Tibial artery (tissue), 4 donors: ENCODE results near the gene ARTN.

Experiments
- DNase-seq, 2 donors: peaks; one replicate each; pipeline ENCODE4 v3.0.0-alpha.2; 2019
- H3K27ac ChIP-seq, 2 donors: fragments of 200-600 bp; sonication (generic) in 1 of 2; 1 replicate in 1 of 2; 2 replicates in 1 of 2; pipeline ENCODE4 v1.5.1; 2018 to 2019; ENCODE audit warnings: mild to moderate bottlenecking in 1 of 2
- H3K27me3 ChIP-seq, 2 donors: fragments of 200-600 bp; sonication (generic) in 1 of 2; one replicate each; pipeline versions ENCODE4 v1.5.1 to v1.6.0; 2016 to 2019
- H3K36me3 ChIP-seq, 3 donors: fragments of 200-600 bp; sonication (generic) in 2 of 3; one replicate each; pipeline ENCODE4 v1.5.1; 2016 to 2019; ENCODE audit warnings: mild to moderate bottlenecking in 2 of 3
- H3K4me1 ChIP-seq, 4 donors: fragments of 200-600 bp; sonication (generic) in 2 of 4; 1 replicate in 3 of 4; 2 replicates in 1 of 4; pipeline ENCODE4 v1.5.1; 2016 to 2019
- H3K4me3 ChIP-seq, 2 donors: fragments of 200-600 bp; sonication (generic) in 1 of 2; 1 replicate in 1 of 2; 2 replicates in 1 of 2; pipeline ENCODE4 v1.5.1; 2018 to 2019; ENCODE audit warnings: mild to moderate bottlenecking in 2 of 2
- H3K9me3 ChIP-seq, 3 donors: fragments of 200-600 bp; sonication (generic) in 1 of 3; one replicate each; pipeline ENCODE4 v1.5.1; 2016 to 2019
- intact Hi-C: fragments of 100-400 bp; cut with DNase I; formaldehyde crosslinking; loops from one replicate; pipeline ENCODE4 v1.15.0; 2023; ENCODE audit warnings: low total_unique reads
- TF ChIP-seq, protein P1 (sequence below), 2 experiments: fragments of 200-600 bp in 1 of 2; fragments of 450-650 bp in 1 of 2; IDR thresholded peaks; one replicate each; pipeline ENCODE4 v1.5.1; 2017 to 2019; ENCODE audit warnings: antibody characterized with exemption in 2 of 2, mild to moderate bottlenecking in 1 of 2, moderate library complexity in 1 of 2

Gene ARTN

DNA sequence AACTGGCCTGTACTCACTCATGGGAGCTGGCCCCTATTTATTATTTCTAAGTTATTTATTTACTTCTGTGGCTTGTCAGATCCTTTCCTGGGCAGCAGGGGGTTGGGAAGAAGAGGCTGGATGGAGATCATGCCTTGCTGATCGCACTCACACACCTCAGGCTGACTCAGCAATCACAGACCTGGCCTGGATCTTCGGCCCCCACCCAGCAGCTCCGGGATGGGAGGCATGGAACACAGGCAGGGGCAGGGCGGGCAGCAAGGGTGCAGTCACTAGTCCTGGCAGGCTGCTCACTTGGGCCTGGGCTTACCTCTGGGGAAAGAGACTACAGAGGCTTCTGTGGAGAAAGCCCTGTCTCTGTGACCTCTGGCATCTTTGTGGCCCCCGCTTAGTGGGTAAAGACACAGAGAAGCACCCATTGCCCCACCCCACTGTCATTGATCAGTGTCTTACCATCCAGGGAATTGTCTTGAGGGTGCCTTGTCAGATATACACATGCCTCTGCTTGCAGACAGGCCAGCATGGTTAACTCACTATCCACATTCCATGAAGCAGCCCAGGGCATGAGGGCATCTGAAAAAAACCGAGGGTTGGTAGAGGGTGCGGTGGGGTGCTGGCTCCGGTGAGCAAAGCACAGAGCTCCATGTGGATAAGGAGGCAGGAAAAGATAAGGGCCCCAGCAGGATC, 3.7 kb downstream of the ARTN start:
- no peak overlapping the region for H3K4me3 ChIP-seq
- intact Hi-C loops, result no loop called here
- TF ChIP-seq, protein P1, sequence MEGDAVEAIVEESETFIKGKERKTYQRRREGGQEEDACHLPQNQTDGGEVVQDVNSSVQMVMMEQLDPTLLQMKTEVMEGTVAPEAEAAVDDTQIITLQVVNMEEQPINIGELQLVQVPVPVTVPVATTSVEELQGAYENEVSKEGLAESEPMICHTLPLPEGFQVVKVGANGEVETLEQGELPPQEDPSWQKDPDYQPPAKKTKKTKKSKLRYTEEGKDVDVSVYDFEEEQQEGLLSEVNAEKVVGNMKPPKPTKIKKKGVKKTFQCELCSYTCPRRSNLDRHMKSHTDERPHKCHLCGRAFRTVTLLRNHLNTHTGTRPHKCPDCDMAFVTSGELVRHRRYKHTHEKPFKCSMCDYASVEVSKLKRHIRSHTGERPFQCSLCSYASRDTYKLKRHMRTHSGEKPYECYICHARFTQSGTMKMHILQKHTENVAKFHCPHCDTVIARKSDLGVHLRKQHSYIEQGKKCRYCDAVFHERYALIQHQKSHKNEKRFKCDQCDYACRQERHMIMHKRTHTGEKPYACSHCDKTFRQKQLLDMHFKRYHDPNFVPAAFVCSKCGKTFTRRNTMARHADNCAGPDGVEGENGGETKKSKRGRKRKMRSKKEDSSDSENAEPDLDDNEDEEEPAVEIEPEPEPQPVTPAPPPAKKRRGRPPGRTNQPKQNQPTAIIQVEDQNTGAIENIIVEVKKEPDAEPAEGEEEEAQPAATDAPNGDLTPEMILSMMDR (IDR thresholded peaks at IDR 0.05), result no peak
- no peak for DNase-seq
- H3K27me3 ChIP-seq, result peaks cover 0 to 13% of the 10 kb centered on the region in 2 donors
- no peak overlapping the region for H3K27ac ChIP-seq
- no peaks in the 10 kb centered on the region for H3K9me3 ChIP-seq
- H3K36me3 ChIP-seq, result no peaks in the 10 kb centered on the region
- H3K4me1 ChIP-seq, result peaks cover 0 to 41% (median 27%) of the 10 kb centered on the region in 4 donors

DNA sequence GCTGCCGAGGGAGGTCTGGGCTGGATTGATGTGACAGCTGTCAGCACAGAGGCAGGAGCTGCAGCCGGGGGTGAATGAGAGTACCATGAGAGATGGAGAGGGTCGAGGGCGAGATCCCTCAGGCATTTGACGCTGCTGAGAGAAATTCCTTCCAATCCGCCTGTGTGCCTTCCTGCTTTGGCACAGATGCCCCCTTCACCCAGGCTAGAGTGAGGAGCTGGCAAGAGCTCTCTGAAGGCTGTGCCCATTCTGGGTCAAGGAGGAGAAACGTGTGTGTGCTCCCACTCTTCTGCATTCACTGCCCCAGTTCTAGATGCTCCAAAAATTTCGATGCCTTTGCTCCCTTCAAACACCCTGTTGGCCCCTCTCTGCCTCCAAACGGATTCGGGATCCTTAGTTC, 4.8 kb downstream of the ARTN start:
- no peak overlapping the region for H3K27ac ChIP-seq
- intact Hi-C loops, result no loop called here

DNA sequence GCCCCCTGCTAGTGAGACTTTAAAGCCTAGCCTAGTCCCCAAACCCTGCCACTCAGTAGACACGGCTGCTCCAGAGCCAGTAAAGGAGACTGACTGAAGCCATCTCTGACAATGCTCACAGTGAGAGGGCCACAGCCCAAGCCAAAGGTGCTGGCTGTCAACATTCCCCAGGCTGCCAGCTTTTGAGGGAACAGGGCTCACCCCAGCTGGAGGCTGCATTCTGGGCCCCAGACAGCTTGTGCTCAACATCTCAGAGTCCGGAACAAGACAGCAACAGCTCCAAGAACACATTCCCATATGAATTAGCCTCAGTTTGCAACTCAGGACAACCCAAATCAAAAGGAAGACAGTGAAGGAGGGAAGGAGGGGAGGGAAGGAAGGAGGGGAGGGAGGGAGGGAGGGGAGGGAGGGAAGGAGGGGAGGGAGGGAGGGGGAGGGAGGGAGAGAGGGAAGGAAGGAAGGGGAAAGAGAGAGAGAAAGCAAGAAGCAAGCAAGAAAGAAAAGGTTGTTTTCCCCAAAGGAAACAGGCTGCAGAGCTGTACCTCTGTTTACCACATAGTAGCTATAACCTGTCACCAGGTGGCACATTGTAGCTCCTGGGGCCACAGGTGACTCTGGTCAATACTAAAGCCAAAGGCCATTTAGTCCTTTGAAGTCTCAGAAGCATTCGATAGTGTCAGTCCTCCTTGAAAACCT, 5.4 kb downstream of the ARTN start:
- Histone ChIP-seq H3K9me3 (no peaks in the 10 kb centered on the region), H3K4me1 (peaks cover 0 to 26% (median 15%) of the 10 kb centered on the region in 4 donors), H3K27ac (no peak overlapping the region), H3K36me3 (no peaks in the 10 kb centered on the region), H3K4me3 (no peak overlapping the region), H3K27me3 (peaks cover 0 to 7% of the 10 kb centered on the region in 2 donors)
- TF ChIP-seq, protein P1 (IDR thresholded peaks at IDR 0.05), result no peak
- intact Hi-C loops, result no loop called here
- DNase-seq, result no peak

More for the DNA sequence above, 4.8 kb downstream of the ARTN start:
- Histone ChIP-seq H3K36me3 (no peaks in the 10 kb centered on the region), H3K27me3 (peaks cover 0 to 13% of the 10 kb centered on the region in 2 donors), H3K4me1 (peaks cover 0 to 32% (median 21%) of the 10 kb centered on the region in 4 donors), H3K4me3 (no peak overlapping the region), H3K9me3 (no peaks in the 10 kb centered on the region)
- no peak for DNase-seq
- TF ChIP-seq, protein P1 (IDR thresholded peaks at IDR 0.05), result no peak

DNA sequence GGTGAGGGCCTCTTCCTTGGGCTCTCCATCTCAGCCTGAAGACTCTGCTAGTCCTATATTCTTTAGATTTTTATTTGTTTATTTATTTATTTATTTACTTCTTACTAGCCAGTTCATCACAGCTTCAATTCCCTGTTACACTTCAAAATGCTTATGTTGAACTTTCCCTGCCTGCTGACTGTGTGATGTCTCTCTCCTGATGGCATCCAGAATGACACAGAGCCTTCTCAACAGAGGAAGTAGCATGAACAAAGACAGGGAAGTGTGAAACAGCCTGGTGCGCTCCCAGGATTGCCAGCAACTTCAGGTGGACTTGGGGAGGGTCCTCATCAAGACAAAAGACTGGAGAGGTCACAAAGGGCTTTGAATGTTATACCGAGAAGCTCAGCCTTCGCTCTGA, 8.8 kb downstream of the ARTN start:
- Histone ChIP-seq H3K27ac (no peak overlapping the region), H3K9me3 (no peaks in the 10 kb centered on the region), H3K4me3 (no peak overlapping the region), H3K36me3 (no peaks in the 10 kb centered on the region), H3K27me3 (no peaks in the 10 kb centered on the region), H3K4me1 (peaks cover 0 to 24% (median 13%) of the 10 kb centered on the region in 4 donors)
- TF ChIP-seq, protein P1 (IDR thresholded peaks at IDR 0.05), result no peak
- intact Hi-C loops, result loop anchor here (10.0 kb wide), 1 partner anchor 92 kb away; the partner anchor contains the start of gene SLC6A9
- no peak for DNase-seq

DNA sequence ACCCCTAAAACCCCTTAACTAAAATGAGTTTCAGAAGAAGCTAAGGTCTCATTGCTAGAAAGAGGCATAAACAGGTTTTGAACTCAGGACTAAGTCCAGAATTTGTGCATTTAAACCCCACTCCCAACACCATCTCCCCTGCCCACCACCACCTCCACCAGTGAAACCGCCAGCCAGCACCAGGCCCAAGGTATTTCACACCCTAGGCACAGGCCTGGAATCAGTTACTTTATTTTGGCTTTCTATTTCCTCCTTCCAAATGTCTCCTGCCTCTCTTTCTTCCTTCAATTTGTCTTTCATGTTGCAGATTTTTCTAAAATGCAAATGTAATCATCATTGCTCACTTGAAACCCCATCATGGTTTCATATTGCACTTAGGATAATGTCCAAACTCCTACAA, 11.3 kb downstream of the ARTN start:
- Histone ChIP-seq H3K9me3 (no peaks in the 10 kb centered on the region), H3K4me1 (peaks cover 0 to 42% (median 29%) of the 10 kb centered on the region in 4 donors), H3K27me3 (no peaks in the 10 kb centered on the region), H3K4me3 (no peak overlapping the region), H3K36me3 (peaks cover 0 to 6% (median 4%) of the 10 kb centered on the region in 3 donors), H3K27ac (no peak overlapping the region)
- TF ChIP-seq, protein P1 (IDR thresholded peaks at IDR 0.05), result no peak
- DNase-seq, result peak in 1 of 2 donors; percentile 58
- intact Hi-C loops, result loop anchor here (10.0 kb wide), 1 partner anchor 90 kb away; the partner anchor contains the start of gene SLC6A9
